H1 (cell line): ENCODE data around the gene NLRC5. TPM values are rescaled to one million over a fixed set of nuclear protein-coding genes. Genes with fewer than 3 reads are reported as not detected.

Experiments used
- CTCF ChIA-PET: fragments of 300-600 bp; sonication (Branson Sonifier 250); formaldehyde crosslinking; loops from one replicate; lab custom pipeline; 2021; ENCODE audit not compliant: partially characterized antibody; lab: Charles Lee
- POLR2A ChIA-PET: fragments of 300-600 bp; sonication (Branson Sonifier 250); formaldehyde crosslinking; loops from one replicate; lab custom pipeline; 2021; ENCODE audit warnings: inconsistent platforms; ENCODE audit not compliant: partially characterized antibody; lab: Charles Lee
- DNase-seq, 2 experiments: peaks; one replicate each; pipeline versions ENCODE4 v3.0.0 to v3.0.0-alpha.2; 2010 to 2022; ENCODE audit warnings: low spot score in 2 of 2, low read depth in 1 of 2, mixed read lengths in 1 of 2
- FAIRE-seq: peaks from 2 replicates; lab custom pipeline; 2011; peaks lifted over from hg19 to GRCh38; lab: Jason Lieb, UNC
- H2AFZ ChIP-seq: 2 replicates; pipeline ENCODE4 v1.8.1; 2012; ENCODE audit warnings: low read length, inconsistent platforms
- H2AK5ac ChIP-seq: 2 replicates; pipeline ENCODE4 v1.6.1; 2013; ENCODE audit warnings: low read depth, low read length
- H2BK120ac ChIP-seq: replicated peaks from 2 replicates; pipeline ENCODE3; 2013; ENCODE audit warnings: low read depth, low read length, inconsistent platforms
- H2BK12ac ChIP-seq: 2 replicates; pipeline ENCODE4 v1.6.1; 2013; ENCODE audit warnings: low read depth, low read length
- H2BK15ac ChIP-seq: 2 replicates; pipeline ENCODE4 v1.6.1; 2013; ENCODE audit warnings: low read length
- H2BK20ac ChIP-seq: 2 replicates; pipeline ENCODE4 v1.6.1; 2013; ENCODE audit warnings: low read length
- H2BK5ac ChIP-seq: 2 replicates; pipeline ENCODE4 v1.6.1; 2013; ENCODE audit warnings: low read depth, low read length
- H3K14ac ChIP-seq: 2 replicates; pipeline ENCODE4 v1.6.1; 2013; ENCODE audit warnings: inconsistent platforms; ENCODE audit not compliant: insufficient read length
- H3K18ac ChIP-seq: 2 replicates; pipeline ENCODE4 v1.6.1; 2013; ENCODE audit warnings: low read length; ENCODE audit errors: extremely low read depth
- H3K23ac ChIP-seq: 2 replicates; pipeline ENCODE4 v1.6.1; 2013; ENCODE audit warnings: inconsistent platforms; ENCODE audit not compliant: insufficient read length
- H3K23me2 ChIP-seq: 2 replicates; pipeline ENCODE4 v1.6.1; 2013; ENCODE audit warnings: low read depth, low read length
- H3K27ac ChIP-seq: 2 replicates; pipeline ENCODE4 v1.6.1; 2011; ENCODE audit warnings: low read depth, low read length, inconsistent platforms
- H3K27me3 ChIP-seq, 4 experiments: replicated peaks in 1 of 4; 1 replicate in 1 of 4; 2 replicates in 3 of 4; pipeline versions ENCODE4 v1.6.1 to v1.8.1; 2011 to 2013; ENCODE audit warnings: low read length in 3 of 4, mild to moderate bottlenecking in 3 of 4, inconsistent platforms in 2 of 4, mixed read lengths in 2 of 4, moderate library complexity in 1 of 4; ENCODE audit not compliant: control insufficient read depth in 3 of 4, insufficient read depth in 3 of 4; ENCODE audit errors: extremely low read depth in 1 of 4
- H3K36me3 ChIP-seq, 4 experiments: 2 replicates each; pipeline versions ENCODE4 v1.6.1 to v1.8.1; 2011 to 2013; ENCODE audit warnings: mild to moderate bottlenecking in 4 of 4, low read length in 3 of 4, moderate library complexity in 2 of 4, control low read depth in 1 of 4, inconsistent platforms in 1 of 4; ENCODE audit not compliant: insufficient read depth in 4 of 4, control insufficient read depth in 2 of 4
- H3K4ac ChIP-seq: replicated peaks from 2 replicates; pipeline ENCODE3; 2013; ENCODE audit warnings: low read length, low read depth, mixed read lengths, inconsistent platforms; ENCODE audit not compliant: insufficient read length
- H3K4me1 ChIP-seq, 4 experiments: replicated peaks in 1 of 4; 1 replicate in 1 of 4; 2 replicates in 3 of 4; pipeline versions ENCODE4 v1.6.1 to v1.8.1; 2011 to 2013; ENCODE audit warnings: low read length in 3 of 4, inconsistent platforms in 2 of 4, mixed read lengths in 1 of 4; ENCODE audit not compliant: insufficient read depth in 4 of 4, control insufficient read depth in 3 of 4
- H3K4me2 ChIP-seq, 2 experiments: 2 replicates each; pipeline versions ENCODE4 v1.6.1 to v1.8.1; 2011 to 2013; ENCODE audit warnings: low read depth in 2 of 2, low read length in 2 of 2, control low read depth in 1 of 2, inconsistent platforms in 1 of 2, mild to moderate bottlenecking in 1 of 2; ENCODE audit not compliant: insufficient read depth in 1 of 2
- H3K4me3 ChIP-seq, 4 experiments: fragments of 200-600, 300-600 bp in 1 of 4; sonication (generic), shearing (Covaris generic), sonication (Bioruptor Twin) in 1 of 4; 2 replicates each; pipeline versions ENCODE4 v1.5.1 to v1.8.1; 2011 to 2016; ENCODE audit warnings: low read length in 4 of 4, low read depth in 3 of 4, control low read depth in 2 of 4, inconsistent platforms in 2 of 4, mild to moderate bottlenecking in 2 of 4, mixed read lengths in 1 of 4, moderate library complexity in 1 of 4; ENCODE audit not compliant: insufficient read depth in 2 of 4; ENCODE audit errors: extremely low read depth in 1 of 4
- H3K56ac ChIP-seq: replicated peaks from 2 replicates; pipeline ENCODE3; 2013; ENCODE audit warnings: low read depth, mild to moderate bottlenecking, mixed read lengths, low read length, inconsistent platforms; ENCODE audit not compliant: insufficient read length
- H3K79me1 ChIP-seq: 2 replicates; pipeline ENCODE4 v1.6.1; 2013; ENCODE audit warnings: low read depth, low read length, control low read depth
- H3K79me2 ChIP-seq, 2 experiments: 2 replicates each; pipeline versions ENCODE4 v1.6.1 to v1.8.1; 2012 to 2013; ENCODE audit warnings: low read length in 2 of 2, mild to moderate bottlenecking in 2 of 2, inconsistent platforms in 1 of 2; ENCODE audit not compliant: insufficient read depth in 2 of 2, control insufficient read depth in 1 of 2
- H3K9ac ChIP-seq, 4 experiments: replicated peaks in 1 of 4; 1 replicate in 1 of 4; 2 replicates in 3 of 4; pipeline versions ENCODE4 v1.6.1 to v1.8.1; 2011 to 2013; ENCODE audit warnings: low read depth in 3 of 4, low read length in 3 of 4, control low read depth in 2 of 4, mild to moderate bottlenecking in 2 of 4, moderate library complexity in 2 of 4, inconsistent platforms in 1 of 4; ENCODE audit errors: extremely low read depth in 1 of 4
- H3K9me3 ChIP-seq, 2 experiments: 2 replicates each; pipeline versions ENCODE4 v1.6.1 to v1.8.1; 2012 to 2013; ENCODE audit warnings: mild to moderate bottlenecking in 2 of 2, moderate library complexity in 2 of 2, control low read depth in 1 of 2, inconsistent platforms in 1 of 2, low read depth in 1 of 2, low read length in 1 of 2, mixed read lengths in 1 of 2; ENCODE audit not compliant: insufficient read depth in 2 of 2
- H4K20me1 ChIP-seq, 2 experiments: replicated peaks in 1 of 2; 2 replicates each; pipeline versions ENCODE3 to v1.8.1; 2011 to 2013; ENCODE audit warnings: inconsistent platforms in 2 of 2, low read length in 2 of 2, mild to moderate bottlenecking in 1 of 2; ENCODE audit not compliant: insufficient read depth in 2 of 2, control insufficient read depth in 1 of 2
- H4K5ac ChIP-seq: 2 replicates; pipeline ENCODE4 v1.6.1; 2013; ENCODE audit warnings: low read length, low read depth, mixed read lengths, inconsistent platforms; ENCODE audit not compliant: insufficient read length
- H4K8ac ChIP-seq: 2 replicates; pipeline ENCODE4 v1.8.0; 2013; ENCODE audit warnings: mild to moderate bottlenecking, moderate library complexity, low read length, inconsistent platforms; ENCODE audit not compliant: insufficient read depth; ENCODE audit errors: extremely low read depth
- H4K91ac ChIP-seq: replicated peaks from 2 replicates; pipeline ENCODE3; 2013; ENCODE audit warnings: low read length, mixed read lengths, inconsistent platforms; ENCODE audit not compliant: insufficient read length
- BRCA1 ChIP-seq: IDR thresholded peaks from 2 replicates; pipeline ENCODE4 v1.6.1; 2012; ENCODE audit warnings: low read depth, low read length, improper control_type of control experiment
- EP300 ChIP-seq, 2 experiments: IDR thresholded peaks; 1 replicate in 1 of 2; 2 replicates in 1 of 2; pipeline ENCODE4 v1.6.1; 2011 to 2012; ENCODE audit warnings: low read depth in 2 of 2, low read length in 2 of 2, mild to moderate bottlenecking in 2 of 2, borderline replicate concordance in 1 of 2, inconsistent platforms in 1 of 2, moderate library complexity in 1 of 2
- EZH2 ChIP-seq: fragments of 200-600 bp; sonication (generic); IDR thresholded peaks from 2 replicates; pipeline ENCODE4 v1.7.1; 2012; ENCODE audit warnings: low read depth, mild to moderate bottlenecking, moderate library complexity, low read length, inconsistent platforms; ENCODE audit not compliant: severe bottlenecking
- FOSL1 ChIP-seq: IDR thresholded peaks from 2 replicates; pipeline ENCODE4 v1.6.1; 2011; ENCODE audit warnings: mild to moderate bottlenecking, low read depth, low read length, moderate library complexity; ENCODE audit not compliant: insufficient read depth
- GABPA ChIP-seq: IDR thresholded peaks from 2 replicates; pipeline ENCODE4 v1.6.1; 2011; ENCODE audit warnings: mild to moderate bottlenecking, low read length, moderate library complexity, borderline replicate concordance; ENCODE audit not compliant: insufficient read depth
- HDAC6 ChIP-seq: IDR thresholded peaks from one replicate; pipeline ENCODE4 v1.7.1; 2012; ENCODE audit warnings: low read depth, mild to moderate bottlenecking, inconsistent platforms, low read length, moderate library complexity
- JUN ChIP-seq: IDR thresholded peaks from 2 replicates; pipeline ENCODE4 v1.6.1; 2011; ENCODE audit warnings: low read depth, mild to moderate bottlenecking, improper control_type of control experiment, low read length
- KDM4A ChIP-seq: IDR thresholded peaks from one replicate; pipeline ENCODE4 v1.7.1; 2012; ENCODE audit warnings: low read depth, mild to moderate bottlenecking, moderate library complexity, low read length, inconsistent platforms; ENCODE audit not compliant: severe bottlenecking
- TCF12 ChIP-seq: IDR thresholded peaks from 2 replicates; pipeline ENCODE4 v1.6.1; 2011; ENCODE audit warnings: low read depth, mild to moderate bottlenecking, low read length
- WGBS, 2 experiments: shearing (Covaris generic) in 1 of 2; methylation state at CpG; one replicate each; pipeline versions ENCODE4 v1.1.6 to v1.1.7; 2013 to 2015; ENCODE audit warnings: low lambda C conversion rate in 2 of 2, mixed read lengths in 2 of 2, inconsistent platforms in 1 of 2, low coverage in 1 of 2, missing lambda C conversion rate in 1 of 2; ENCODE audit not compliant: insufficient replicate concordance in 2 of 2, insufficient coverage in 1 of 2, insufficient read length in 1 of 2; ENCODE audit errors: extremely low coverage in 1 of 2, missing lambda C conversion rate in 1 of 2; 5-methylcytosine and 5-hydroxymethylcytosine counted together
- polyA plus RNA-seq, 7 experiments: library from polyadenylated mRNA; depleted of rRNA in 3 of 7; stranded (reverse) in 5 of 7; unstranded in 2 of 7; fragments of >200 nt in 5 of 7; fragments of 200-250 nt in 2 of 7; gene quantifications; 1 replicate in 5 of 7; 2 replicates in 1 of 7; 4 replicates in 1 of 7; pipeline versions ENCODE4 v1.2.1 to v1.2.3, GENCODE V29; 2011 to 2013; ENCODE audit warnings: missing spikeins in 2 of 7, mixed read lengths in 2 of 7
- total RNA-seq: library from RNA; stranded (reverse); fragmentation: NEBNext Ultra II Directional; extraction: Animal tissue kit (Norgen Biotek cat#: 25700); gene quantifications from 2 replicates; pipeline ENCODE4 v1.2.1, GENCODE V29; 2021
- TF ChIP-seq, protein P1 (sequence below): IDR thresholded peaks from 2 replicates; pipeline ENCODE4 v1.6.1; 2012; ENCODE audit warnings: inconsistent platforms
- TF ChIP-seq, protein P2 (sequence below): IDR thresholded peaks from 2 replicates; pipeline ENCODE4 v1.6.1; 2011; ENCODE audit warnings: low read depth, mild to moderate bottlenecking, low read length; ENCODE audit not compliant: insufficient read depth

The NLRC5 gene
- total and polyA plus RNA-seq, 2 of the 8 experiments (the other 6 are each of a cell fraction or from before 2014, with no cell fraction given): 2.2 to 3.2 TPM

DNA sequence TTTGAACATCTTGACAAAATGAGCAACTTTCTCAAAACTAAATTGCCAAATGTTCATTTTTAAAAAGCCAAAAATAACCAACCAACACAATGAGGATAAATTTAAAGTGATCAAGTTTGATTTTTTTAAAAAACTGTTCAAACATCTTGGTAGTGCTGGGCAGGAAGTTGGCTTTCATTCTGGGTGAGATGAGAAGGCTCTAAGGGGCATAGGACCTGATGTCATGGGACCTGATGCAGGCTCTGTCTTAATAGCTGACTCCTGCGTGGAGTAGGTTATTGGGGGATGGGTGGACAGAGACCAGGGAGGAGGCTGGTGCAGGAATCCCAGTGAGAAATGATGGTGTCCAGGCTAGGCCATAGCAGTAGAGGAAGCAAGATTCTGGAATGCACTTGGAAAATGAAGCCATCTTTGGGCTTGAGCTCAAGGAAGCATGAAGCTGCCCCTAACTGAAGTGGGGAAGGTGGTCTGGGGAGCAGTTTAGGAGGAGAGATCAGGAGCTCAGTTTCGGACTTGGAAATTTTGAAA lies 20.4 kb downstream of the NLRC5 start:
- Histone ChIP-seq H3K9me3 (no peaks in the 10 kb centered on the region), H3K4ac (no peak overlapping the region), H2AFZ (no peak overlapping the region), H2BK12ac (no peak overlapping the region), H3K9ac (no peak overlapping the region), H3K36me3 (no peaks in the 10 kb centered on the region), H3K23me2 (no peaks in the 10 kb centered on the region), H3K79me2 (no peaks in the 10 kb centered on the region), H2BK20ac (no peak overlapping the region), H2BK120ac (no peak overlapping the region), H3K14ac (no peak overlapping the region), H2AK5ac (no peak overlapping the region; the same call in 1 of the 2 replicates), H3K23ac (no peak overlapping the region), H4K20me1 (no peaks in the 10 kb centered on the region), H4K8ac (no peak overlapping the region), H3K4me3 (no peak overlapping the region), H3K27ac (no peak overlapping the region), H3K79me1 (no peaks in the 10 kb centered on the region), H3K4me2 (no peak overlapping the region), H3K18ac (no peak overlapping the region), H3K56ac (no peak overlapping the region), H2BK15ac (no peak overlapping the region), H3K27me3 (no peaks in the 10 kb centered on the region), H3K4me1 (peaks cover 0 to 5% (median 2%) of the 10 kb centered on the region in 4 experiments; a peak in 1 of 7 replicates), H4K5ac (no peak overlapping the region), H4K91ac (no peak overlapping the region), H2BK5ac (no peak overlapping the region)
- DNase-seq (no peak), FAIRE-seq (no peak)
- WGBS, 2 experiments: 94% methylated on average over 2 of the region's 2 CpGs; no CpG with 5 or more reads in 1 of the 2 experiments
- CTCF ChIA-PET: interaction anchor here (0.9 to 5.3 kb wide), 7 partner anchors 14 to 142 kb away, joined by 3 to 38 read pairs (median 3); partner anchors contain the start of genes CETP and NLRC5
- POLR2A ChIA-PET: interaction anchor here (1.0 kb wide), 1 partner anchor 62 kb away, joined by 3 read pairs; no protein-coding TSS in a partner anchor
- TF ChIP-seq, protein P1, sequence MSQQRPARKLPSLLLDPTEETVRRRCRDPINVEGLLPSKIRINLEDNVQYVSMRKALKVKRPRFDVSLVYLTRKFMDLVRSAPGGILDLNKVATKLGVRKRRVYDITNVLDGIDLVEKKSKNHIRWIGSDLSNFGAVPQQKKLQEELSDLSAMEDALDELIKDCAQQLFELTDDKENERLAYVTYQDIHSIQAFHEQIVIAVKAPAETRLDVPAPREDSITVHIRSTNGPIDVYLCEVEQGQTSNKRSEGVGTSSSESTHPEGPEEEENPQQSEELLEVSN: no peak
- TF ChIP-seq, protein P2, sequence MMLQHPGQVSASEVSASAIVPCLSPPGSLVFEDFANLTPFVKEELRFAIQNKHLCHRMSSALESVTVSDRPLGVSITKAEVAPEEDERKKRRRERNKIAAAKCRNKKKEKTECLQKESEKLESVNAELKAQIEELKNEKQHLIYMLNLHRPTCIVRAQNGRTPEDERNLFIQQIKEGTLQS: no peak
- TF ChIP-seq TCF12: no peak
- TF ChIP-seq HDAC6: no peak
- no peak for TF ChIP-seq EZH2
- no peak for TF ChIP-seq KDM4A
- TF ChIP-seq GABPA: no peak
- no peak for TF ChIP-seq EP300 (IDR thresholded peaks at IDR 0.05; ENCODE audit: borderline replicate concordance in 1 of 2, low read depth in 2 of 2, low read length in 2 of 2)
- TF ChIP-seq FOSL1: no peak
- TF ChIP-seq BRCA1: no peak
- no peak for TF ChIP-seq JUN
